ENCODE measurements around the gene PTPN12.
"Not testable (repeated sequence)": the region's sequence is repeated elsewhere in the genome, so short reads cannot be mapped to it uniquely, and the experiment has no call there.

PTPN12 gene

GRCh38 chr7:77538281-77539212 lies 1.5 kb downstream of the PTPN12 start:
- Histone ChIP-seq H3K4me3 (ENCODE audit: low read length, poor library complexity, severe bottlenecking) (peak overlapping the region; percentile 83), H2AFZ (ENCODE audit: low read length) (peak overlapping the region; percentile 83; the same call in 1 of the 2 replicates)

DNA sequence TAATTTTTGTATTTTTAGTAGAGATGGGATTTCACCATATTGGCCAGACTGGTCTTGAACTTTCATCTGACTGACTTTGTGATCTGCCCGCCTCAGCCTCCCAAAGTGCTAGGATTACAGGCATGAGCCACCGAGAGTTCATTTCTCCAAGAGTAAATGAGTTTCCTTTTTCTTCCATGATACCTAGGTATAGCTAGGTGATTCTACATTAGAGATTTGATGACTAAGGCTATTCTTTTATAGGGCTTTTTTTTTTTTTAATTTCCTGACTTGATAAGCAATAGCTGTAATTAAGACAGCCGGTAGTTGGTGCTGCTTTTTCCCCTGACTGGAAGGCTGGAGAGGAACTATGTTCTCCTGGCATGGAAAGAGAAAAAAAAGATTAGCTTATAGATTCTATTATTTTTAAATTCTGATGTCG lies 3.3 kb downstream of the PTPN12 start:
- Histone ChIP-seq H3K9me3 (ENCODE audit: insufficient read depth, low read depth, low read length) (no peaks in the 10 kb centered on the region), H3K36me3 (ENCODE audit: insufficient read depth, low read length) (no peaks in the 10 kb centered on the region), H3K4me3 (ENCODE audit: low read length, poor library complexity, severe bottlenecking) (peak overlapping the region; percentile 39), H3F3A (ENCODE audit: low read depth) (no peaks in the 10 kb centered on the region; the same call in 1 of the 2 replicates), H3K79me2 (ENCODE audit: insufficient read depth, low read length) (peaks cover 70% of the 10 kb centered on the region), H3K9me2 (replicated peaks; ENCODE audit: low read depth, low read length) (no peaks in the 10 kb centered on the region), H2AFZ (ENCODE audit: low read length) (no peak overlapping the region), H3K27me3 (ENCODE audit: insufficient read depth, low read length, poor library complexity, severe bottlenecking) (no peaks in the 10 kb centered on the region), H3K9ac (ENCODE audit: low read depth, low read length, poor library complexity, severe bottlenecking) (no peak overlapping the region), H4K20me1 (ENCODE audit: insufficient read depth, low read length, poor library complexity, severe bottlenecking) (peaks cover 52% of the 10 kb centered on the region), H3K4me1 (ENCODE audit: insufficient read depth, low read length, poor library complexity, severe bottlenecking) (peaks cover 46% of the 10 kb centered on the region), H3K4me2 (ENCODE audit: low read depth, low read length, poor library complexity, severe bottlenecking) (peak overlapping the region; percentile 95)
- TF ChIP-seq, protein P1, sequence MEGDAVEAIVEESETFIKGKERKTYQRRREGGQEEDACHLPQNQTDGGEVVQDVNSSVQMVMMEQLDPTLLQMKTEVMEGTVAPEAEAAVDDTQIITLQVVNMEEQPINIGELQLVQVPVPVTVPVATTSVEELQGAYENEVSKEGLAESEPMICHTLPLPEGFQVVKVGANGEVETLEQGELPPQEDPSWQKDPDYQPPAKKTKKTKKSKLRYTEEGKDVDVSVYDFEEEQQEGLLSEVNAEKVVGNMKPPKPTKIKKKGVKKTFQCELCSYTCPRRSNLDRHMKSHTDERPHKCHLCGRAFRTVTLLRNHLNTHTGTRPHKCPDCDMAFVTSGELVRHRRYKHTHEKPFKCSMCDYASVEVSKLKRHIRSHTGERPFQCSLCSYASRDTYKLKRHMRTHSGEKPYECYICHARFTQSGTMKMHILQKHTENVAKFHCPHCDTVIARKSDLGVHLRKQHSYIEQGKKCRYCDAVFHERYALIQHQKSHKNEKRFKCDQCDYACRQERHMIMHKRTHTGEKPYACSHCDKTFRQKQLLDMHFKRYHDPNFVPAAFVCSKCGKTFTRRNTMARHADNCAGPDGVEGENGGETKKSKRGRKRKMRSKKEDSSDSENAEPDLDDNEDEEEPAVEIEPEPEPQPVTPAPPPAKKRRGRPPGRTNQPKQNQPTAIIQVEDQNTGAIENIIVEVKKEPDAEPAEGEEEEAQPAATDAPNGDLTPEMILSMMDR (conservative IDR thresholded peaks at IDR 0.05; ENCODE audit: low read length), result no peak
- no peak for TF ChIP-seq EZH2phosphoT487 (IDR thresholded peaks at IDR 0.05; ENCODE audit: borderline replicate concordance)

More at GRCh38 chr7:77538281-77539212, 1.5 kb downstream of the PTPN12 start:
- H3K79me2 ChIP-seq (ENCODE audit: insufficient read depth, low read length), result peaks cover 58% of the 10 kb centered on the region
- no peaks in the 10 kb centered on the region for H3K27me3 ChIP-seq (ENCODE audit: insufficient read depth, low read length, poor library complexity, severe bottlenecking)
- H3K9ac ChIP-seq (ENCODE audit: low read depth, low read length, poor library complexity, severe bottlenecking), result peak overlapping the region; percentile 81
- no peak for TF ChIP-seq EZH2phosphoT487 (IDR thresholded peaks at IDR 0.05; ENCODE audit: borderline replicate concordance)
- TF ChIP-seq, protein P1 (conservative IDR thresholded peaks at IDR 0.05; ENCODE audit: low read length), result no peak
- no peaks in the 10 kb centered on the region for H3F3A ChIP-seq (ENCODE audit: low read depth)
- H3K9me2 ChIP-seq (replicated peaks; ENCODE audit: low read depth, low read length), result no peaks in the 10 kb centered on the region
- H3K4me1 ChIP-seq (ENCODE audit: insufficient read depth, low read length, poor library complexity, severe bottlenecking), result peaks cover 40% of the 10 kb centered on the region
- peak overlapping the region; percentile 95 for H3K4me2 ChIP-seq (ENCODE audit: low read depth, low read length, poor library complexity, severe bottlenecking)
- H3K9me3 ChIP-seq (ENCODE audit: insufficient read depth, low read depth, low read length), result no peaks in the 10 kb centered on the region
- peaks cover 37% of the 10 kb centered on the region for H4K20me1 ChIP-seq (ENCODE audit: insufficient read depth, low read length, poor library complexity, severe bottlenecking)
- no peaks in the 10 kb centered on the region for H3K36me3 ChIP-seq (ENCODE audit: insufficient read depth, low read length)

GRCh38 chr7:77540993-77541392 lies 3.9 kb downstream of the PTPN12 start:
- H3K9ac ChIP-seq (ENCODE audit: low read depth, low read length, poor library complexity, severe bottlenecking); H3K9me2 ChIP-seq (replicated peaks; ENCODE audit: low read depth, low read length); H2AFZ ChIP-seq (ENCODE audit: low read length); H3K27me3 ChIP-seq (ENCODE audit: insufficient read depth, low read length, poor library complexity, severe bottlenecking); H3K9me3 ChIP-seq (ENCODE audit: insufficient read depth, low read depth, low read length); H3K36me3 ChIP-seq (ENCODE audit: insufficient read depth, low read length); H3F3A ChIP-seq (ENCODE audit: low read depth): not testable (repeated sequence)
- Histone ChIP-seq H4K20me1 (ENCODE audit: insufficient read depth, low read length, poor library complexity, severe bottlenecking) (peaks cover 52% of the 10 kb centered on the region), H3K4me3 (ENCODE audit: low read length, poor library complexity, severe bottlenecking) (peak overlapping the region; percentile 31), H3K79me2 (ENCODE audit: insufficient read depth, low read length) (peaks cover 70% of the 10 kb centered on the region), H3K4me1 (ENCODE audit: insufficient read depth, low read length, poor library complexity, severe bottlenecking) (peaks cover 47% of the 10 kb centered on the region), H3K4me2 (ENCODE audit: low read depth, low read length, poor library complexity, severe bottlenecking) (peak overlapping the region; percentile 95)
